ENCODE measurements around the gene KLHL17. TPM values are rescaled to one million over a fixed set of nuclear protein-coding genes. Genes with fewer than 3 reads are reported as not detected.

KLHL17 gene
- total RNA-seq, 1 experiment from 2014 or later = 66.9 TPM

GRCh38 chr1:940107-941014 is 20.0 kb upstream of the KLHL17 start:
- CTCF ChIA-PET = interaction anchor here (0.8 to 4.9 kb wide), 18 partner anchors 10 to 124 kb away, joined by 3 to 40 read pairs (median 4); partner anchors contain the start of genes AGRN, PLEKHN1 and SAMD11
- no peak for DNase-seq (ENCODE audit: low spot score)
- peaks cover 65% of the 10 kb centered on the region for H3K27me3 Mint-ChIP-seq (ENCODE audit: low read depth)

GRCh38 chr1:941015-941587 is 19.3 kb upstream of the KLHL17 start:
- ChIA-PET POLR2A (no interaction called here), CTCF (interaction anchor here (0.8 to 4.9 kb wide), 15 partner anchors 10 to 123 kb away, joined by 3 to 40 read pairs (median 4); partner anchors contain the start of genes PLEKHN1 and SAMD11)
- Mint-ChIP-seq H3K27me3 (ENCODE audit: low read depth) (peaks cover 61% of the 10 kb centered on the region), H3K36me3 (no peaks in the 10 kb centered on the region), H3K4me1 (peaks cover 6% of the 10 kb centered on the region), H3K9me3 (no peaks in the 10 kb centered on the region), H3K27ac (no peak overlapping the region), H3K4me3 (peak overlapping the region; percentile 70)
- DNase-seq (ENCODE audit: low spot score) (no peak), ATAC-seq (no peak)
- TF ChIP-seq TP53 (CRISPR knock-in tag; IDR thresholded peaks at IDR 0.05) (no peak), NFYB (CRISPR knock-in tag; conservative IDR thresholded peaks at IDR 0.05; ENCODE audit: low read depth) (no peak), STAT6 (CRISPR knock-in tag; conservative IDR thresholded peaks at IDR 0.05; ENCODE audit: low read depth) (no peak), HMGXB4 (CRISPR knock-in tag; IDR thresholded peaks at IDR 0.05) (0 out of 2 replicates have a peak, but pooled peaks have one; percentile 1), MLX (CRISPR knock-in tag; IDR thresholded peaks at IDR 0.05) (0 out of 2 replicates have a peak, but pooled peaks have one; percentile 44), ZBTB21 (CRISPR knock-in tag; IDR thresholded peaks at IDR 0.05; ENCODE audit: borderline replicate concordance) (no peak)

More at GRCh38 chr1:940107-941014, 20.0 kb upstream of the KLHL17 start:
- TF ChIP-seq NR3C1 (CRISPR knock-in tag; conservative IDR thresholded peaks at IDR 0.05; ENCODE audit: low read depth) (no peak), ETV6 (CRISPR knock-in tag; IDR thresholded peaks at IDR 0.05) (peak; percentile 36; the same call in 1 of the 2 replicates)
- POLR2A ChIA-PET = interaction anchor here (1.1 kb wide), 1 partner anchor 35 kb away, joined by 3 read pairs; no protein-coding TSS in a partner anchor
- H3K4me3 Mint-ChIP-seq = peak overlapping the region; percentile 70
- peak; percentile 3 for ATAC-seq
- H3K27ac Mint-ChIP-seq = no peak overlapping the region
- H3K4me1 Mint-ChIP-seq = peaks cover 10% of the 10 kb centered on the region
- no peaks in the 10 kb centered on the region for H3K36me3 Mint-ChIP-seq
- no peaks in the 10 kb centered on the region for H3K9me3 Mint-ChIP-seq

- peaks cover 56% of the 10 kb centered on the region for H3K27me3 Mint-ChIP-seq (ENCODE audit: low read depth)
- H3K27ac Mint-ChIP-seq = no peak overlapping the region
- peak overlapping the region; percentile 70 for H3K4me3 Mint-ChIP-seq
- DNase-seq (ENCODE audit: low spot score) = peak; percentile 70
- H3K36me3 Mint-ChIP-seq = no peaks in the 10 kb centered on the region
- H3K4me1 Mint-ChIP-seq = peaks cover 6% of the 10 kb centered on the region
- H3K9me3 Mint-ChIP-seq = no peaks in the 10 kb centered on the region
- peak; percentile 16 for ATAC-seq
- TF ChIP-seq SP1 (CRISPR knock-in tag; conservative IDR thresholded peaks at IDR 0.05) = no peak
- no peak for TF ChIP-seq HMGA2 (CRISPR knock-in tag; IDR thresholded peaks at IDR 0.05)
- TF ChIP-seq ZNF425 (CRISPR knock-in tag; conservative IDR thresholded peaks at IDR 0.05) = no peak
- CTCF ChIA-PET = interaction anchor here (0.8 to 4.9 kb wide), 14 partner anchors 10 to 123 kb away, joined by 3 to 28 read pairs (median 4); partner anchors contain the start of genes PLEKHN1 and SAMD11
- POLR2A ChIA-PET = interaction anchor here (0.6 to 1.2 kb wide), 3 partner anchors 12 to 17 kb away, joined by 3 read pairs; partner anchors contain the start of gene NOC2L
Observed at GRCh38 chr1:941588-942383, 18.6 kb upstream of the KLHL17 start.
